GM19372 (cell line): ENCODE results near the gene ZNF626.
"Not testable (repeated sequence)": the region's sequence is repeated elsewhere in the genome, so short reads cannot be mapped to it uniquely, and the experiment has no call there.

Experiments
- ATAC-seq: cut with Tn5 transposase; IDR thresholded peaks from one replicate; pipeline ENCODE4 v1.9.1; 2021; ENCODE audit warnings: mild to moderate bottlenecking, low read depth, moderate library complexity; ENCODE audit not compliant: unreplicated experiment

Gene ZNF626

GRCh38 chr19:20661150-20661819 lies at the start of gene ZNF626:
Gene ZNF626 (minus strand): TSS chr19:20661571. CDS start chr19:20661446, 125 bp downstream.
- ATAC-seq, result no peak

DNA sequence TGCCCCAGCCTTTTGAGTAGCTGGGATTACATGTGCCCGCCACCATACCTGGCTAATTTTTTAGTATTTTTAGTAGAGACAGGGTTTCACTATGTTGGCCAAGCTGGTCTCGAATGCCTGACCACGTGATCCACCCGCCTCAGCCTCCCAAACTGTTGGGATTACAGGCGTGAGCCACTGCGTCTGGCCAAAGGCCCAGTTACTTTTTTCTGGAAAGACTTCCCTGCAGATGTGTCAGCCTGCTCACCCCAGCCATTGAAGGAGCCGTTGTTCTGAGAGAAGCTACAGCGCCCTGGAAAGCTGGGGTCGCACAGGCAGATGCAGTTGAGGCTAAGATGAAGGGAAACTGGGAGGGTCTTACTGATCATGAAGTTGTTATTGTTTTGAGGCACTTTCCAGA lies 7.9 kb upstream of the ZNF626 start:
- no peak for ATAC-seq

- ATAC-seq, result no peak
Measured at GRCh38 chr19:20667281-20667680, 5.9 kb upstream of the ZNF626 start.

DNA sequence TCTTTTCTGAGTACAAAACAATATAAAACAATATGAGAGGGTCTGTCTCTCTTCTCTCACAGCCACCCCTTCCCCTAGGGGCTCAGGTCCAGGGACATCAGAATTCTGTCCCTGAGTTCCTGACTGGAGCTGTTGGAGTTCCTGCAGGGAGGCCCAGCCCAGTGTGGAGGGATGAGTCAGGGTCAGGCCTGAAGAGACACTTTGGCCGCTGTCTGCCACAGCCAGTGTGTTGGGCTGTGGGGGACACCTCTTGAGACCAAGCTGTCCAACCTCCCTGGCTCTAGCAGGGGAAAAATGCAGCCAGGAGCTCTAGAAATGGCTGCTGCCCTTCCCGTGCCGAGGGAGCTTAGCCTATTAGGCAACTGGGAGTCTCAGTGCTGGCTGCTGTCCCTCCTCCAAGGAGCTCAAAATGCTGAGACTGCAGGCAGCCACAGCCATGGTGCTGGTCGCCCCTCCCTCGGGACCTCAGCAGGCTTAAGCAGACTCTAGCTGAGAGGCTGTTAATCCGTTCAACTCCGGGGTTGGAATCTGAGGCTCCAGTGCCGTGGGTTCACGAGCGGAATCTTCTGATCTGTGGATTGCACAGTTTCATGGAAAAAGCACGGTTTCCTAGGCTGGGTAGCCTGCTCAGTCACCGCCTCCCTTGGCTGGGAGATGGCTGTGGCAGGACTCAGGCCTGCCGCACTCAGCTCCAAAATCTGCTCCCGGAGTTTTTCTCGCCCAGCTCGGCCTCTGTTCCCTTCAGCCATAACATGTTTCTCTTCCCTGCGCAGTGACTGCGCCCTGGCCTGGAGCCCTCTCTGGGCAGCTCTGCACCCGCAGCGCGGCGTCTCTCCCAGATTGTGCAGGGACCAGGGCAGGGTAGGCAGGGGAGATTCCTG lies 3.8 kb upstream of the ZNF626 start:
- no peak for ATAC-seq

GRCh38 chr19:20664475-20664874 lies 3.1 kb upstream of the ZNF626 start:
- ATAC-seq, result not testable (repeated sequence)

DNA sequence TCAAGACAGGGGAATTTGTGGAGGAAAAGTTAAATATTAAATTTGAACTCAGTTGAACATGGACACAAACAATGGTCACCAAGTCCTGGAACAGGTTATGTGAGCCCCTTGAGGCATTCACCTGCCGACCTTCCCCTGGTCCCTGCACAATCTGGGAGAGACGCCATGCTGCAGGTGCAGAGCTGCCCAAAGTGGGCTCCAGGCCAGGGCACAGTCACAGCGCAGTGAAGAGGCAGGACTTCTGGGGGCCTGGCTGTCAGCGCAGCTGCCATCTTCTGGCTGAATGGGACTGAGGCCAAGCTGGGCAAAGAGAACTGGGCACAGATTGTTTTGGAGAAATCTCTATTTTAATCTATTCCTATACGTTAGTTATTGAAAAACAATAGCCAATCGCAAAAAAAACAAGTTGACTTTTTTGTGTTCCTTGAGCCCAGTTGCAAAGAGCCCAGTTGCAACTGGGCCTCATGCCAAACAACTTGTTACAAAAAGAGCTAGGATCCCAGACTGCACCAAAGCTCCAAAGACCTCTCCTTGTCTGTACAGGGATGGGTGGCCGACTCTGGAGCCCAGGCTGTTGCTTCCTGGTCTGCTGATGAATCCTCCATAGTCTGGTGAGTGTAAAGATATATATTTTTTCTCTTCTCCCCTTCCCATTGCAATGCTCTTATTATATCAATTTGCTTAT lies 1.2 kb upstream of the ZNF626 start:
- no peak for ATAC-seq

DNA sequence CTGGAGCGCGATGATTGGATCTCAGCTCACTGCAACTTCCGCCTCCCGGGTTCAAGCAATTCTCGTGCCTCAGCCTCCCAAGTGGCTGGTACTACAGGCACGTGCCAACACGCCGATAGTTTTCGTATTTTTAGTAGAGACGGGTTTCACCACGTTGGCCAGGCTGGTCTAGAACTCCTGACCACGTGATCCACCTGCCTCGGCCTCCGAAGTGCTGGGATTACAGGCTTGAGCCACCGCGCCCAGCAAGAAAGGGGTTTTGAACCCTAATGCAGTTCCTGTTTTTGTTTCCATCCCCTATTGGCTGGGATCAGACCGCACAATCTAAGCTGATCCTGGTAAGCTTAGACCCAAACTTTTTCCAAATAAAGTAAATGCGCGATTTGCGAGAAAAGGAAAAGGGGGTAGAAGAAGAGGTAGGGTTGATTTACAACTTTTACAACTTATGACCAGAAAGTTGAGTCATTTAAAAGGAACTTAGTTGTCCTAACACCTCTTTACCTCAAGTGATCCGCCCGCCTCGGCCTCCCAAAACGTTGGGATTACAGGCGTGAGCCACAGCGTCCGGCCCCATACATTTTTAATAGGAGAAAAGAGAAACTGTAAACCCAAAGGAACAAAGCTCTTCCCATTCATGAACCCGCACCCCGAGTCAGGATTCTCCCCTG lies 764 bp downstream of the ZNF626 start:
- no peak for ATAC-seq

DNA sequence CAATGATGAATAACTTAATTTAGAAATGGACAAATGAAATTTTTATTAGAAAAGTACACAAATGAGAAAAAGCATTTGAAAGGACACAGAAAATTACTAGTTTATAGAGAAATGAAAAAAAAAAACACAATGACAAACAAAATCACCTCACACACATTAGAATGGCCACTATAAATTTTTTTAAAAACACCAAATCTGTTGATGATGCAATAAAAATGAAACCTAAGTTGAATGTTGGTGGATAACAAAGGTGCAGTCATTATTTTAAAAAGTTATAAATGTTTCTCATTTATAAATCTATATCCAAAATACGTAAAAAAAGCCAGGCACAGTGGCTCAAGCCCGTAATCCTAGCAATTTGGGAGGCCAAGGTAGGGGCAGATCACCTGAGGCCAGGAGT lies 20.8 kb downstream of the ZNF626 start:
- no peak for ATAC-seq

DNA sequence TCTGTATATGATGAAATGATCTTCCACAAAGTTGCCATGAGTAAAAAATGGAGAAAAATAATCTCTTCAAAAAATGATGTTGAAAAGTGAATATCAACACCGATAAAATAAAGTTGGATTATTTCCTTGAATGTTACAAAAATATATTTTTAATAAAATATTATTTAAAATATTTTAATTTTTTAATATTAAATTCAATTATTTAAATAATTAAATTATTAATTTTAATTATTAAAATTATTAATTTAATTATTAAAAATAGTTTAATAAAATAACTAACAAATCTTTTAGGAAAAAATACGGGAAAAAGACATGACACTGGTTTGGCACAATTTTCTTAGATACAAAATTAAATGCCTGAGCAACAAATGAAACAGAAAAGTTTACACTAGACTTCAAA lies 21.3 kb downstream of the ZNF626 start:
- no peak for ATAC-seq

DNA sequence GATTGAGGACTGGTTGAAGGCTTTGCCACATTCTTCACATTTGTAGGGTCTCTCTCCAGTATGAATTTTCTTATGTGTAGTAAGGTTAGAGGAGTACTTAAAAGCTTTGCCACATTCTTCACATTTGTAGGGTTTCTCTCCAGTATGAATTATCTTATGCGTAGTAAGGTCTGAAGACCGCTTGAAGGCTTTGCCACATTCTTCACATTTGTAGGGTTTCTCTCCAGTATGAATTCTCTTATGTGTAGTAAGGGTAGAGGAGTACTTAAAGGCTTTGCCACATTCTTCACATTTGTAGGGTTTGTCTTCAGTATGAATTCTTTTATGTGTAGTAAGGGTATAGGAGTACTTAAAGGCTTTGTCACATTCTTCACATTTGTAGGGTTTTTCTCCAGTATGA lies 36.8 kb downstream of the ZNF626 start:
- not testable (repeated sequence) for ATAC-seq

DNA sequence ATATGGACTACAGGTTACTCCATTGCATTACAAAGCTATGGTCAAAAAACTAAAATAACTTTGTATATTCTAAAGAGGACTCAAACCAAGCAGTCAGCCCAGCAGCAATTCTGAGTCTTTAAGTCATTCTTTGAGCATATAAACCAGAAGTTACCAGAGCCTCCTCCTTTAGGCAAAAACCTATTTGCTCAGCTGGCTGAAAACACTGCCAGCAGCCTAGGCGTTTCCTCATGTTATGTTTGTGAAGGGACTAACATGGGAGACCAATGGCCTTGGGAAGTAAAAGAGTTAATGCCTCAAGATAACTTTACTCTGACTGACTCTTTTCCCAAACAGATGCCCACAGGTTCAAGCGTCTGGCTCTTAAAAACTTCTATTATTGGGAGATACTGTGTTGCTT lies 45.3 kb downstream of the ZNF626 start:
- no peak for ATAC-seq

DNA sequence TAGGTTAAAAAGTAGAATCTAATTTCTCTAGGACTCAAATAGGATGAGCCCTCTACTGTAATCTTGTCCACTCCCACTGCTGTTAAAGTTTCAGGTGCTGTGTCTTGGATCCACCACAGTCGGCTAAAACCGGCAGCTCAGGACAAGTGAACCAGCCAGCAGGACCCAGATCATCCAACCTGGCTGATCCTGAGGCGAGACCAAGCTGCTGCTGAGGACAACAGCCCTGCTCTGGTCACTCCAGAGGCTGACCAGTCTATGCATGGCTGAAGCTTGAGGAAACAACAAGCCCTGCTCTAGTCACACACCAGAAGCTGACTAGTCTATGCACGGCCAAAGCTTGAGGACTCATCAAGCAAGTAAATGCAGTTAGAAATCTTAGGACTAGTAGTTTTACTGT lies 46.4 kb downstream of the ZNF626 start:
- not testable (repeated sequence) for ATAC-seq

GRCh38 chr19:20612711-20613316 lies 48.6 kb downstream of the ZNF626 start:
- ATAC-seq, result no peak

DNA sequence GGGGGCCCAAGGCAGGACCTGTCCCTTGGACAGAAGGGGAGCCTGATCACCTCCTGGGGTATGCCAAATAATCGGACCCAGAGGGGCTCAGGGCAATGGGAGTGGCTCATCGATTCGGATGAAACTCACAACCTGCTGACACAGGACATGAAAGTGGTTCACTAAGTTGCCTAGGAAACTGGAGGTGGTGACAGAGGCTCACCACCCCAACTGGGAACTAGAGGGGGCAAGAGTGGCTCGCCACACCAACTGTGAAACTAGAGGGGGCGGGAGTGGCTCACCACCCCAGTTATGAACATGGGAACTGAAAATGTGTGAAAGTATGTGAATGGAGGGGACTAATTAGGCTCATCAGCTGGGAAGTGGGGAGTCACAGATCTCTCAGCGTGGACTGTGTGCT lies 49.5 kb downstream of the ZNF626 start:
- ATAC-seq, result no peak

GRCh38 chr19:20607943-20608342 lies 53.4 kb downstream of the ZNF626 start:
- no peak for ATAC-seq
